ENCODE data around the gene IL9. TPM values are rescaled to one million over a fixed set of nuclear protein-coding genes. Genes with fewer than 3 reads are reported as not detected.

The IL9 gene
- polyA plus RNA-seq, 3 donors = not detected

- DNase-seq (ENCODE audit: extremely low read depth in 1 of 11, low read depth in 9 of 11, low spot score in 4 of 11) = no peak
Observed at GRCh38 chr5:135898651-135899050, 3.0 kb upstream of the IL9 start.

GRCh38 chr5:135894789-135895188, 852 bp downstream of the IL9 start:
- DNase-seq (ENCODE audit: extremely low read depth in 1 of 11, low read depth in 9 of 11, low spot score in 4 of 11) = no peak

GRCh38 chr5:135894276-135894675, 1.4 kb downstream of the IL9 start:
- DNase-seq (ENCODE audit: extremely low read depth in 1 of 11, low read depth in 9 of 11, low spot score in 4 of 11) = no peak

GRCh38 chr5:135891791-135892190, 3.9 kb downstream of the IL9 start:
- peak in 1 of 11 donors; percentile 46 for DNase-seq (ENCODE audit: extremely low read depth in 1 of 11, low read depth in 9 of 11, low spot score in 4 of 11)

- no peak for DNase-seq (ENCODE audit: extremely low read depth in 1 of 11, low read depth in 9 of 11, low spot score in 4 of 11)
Observed at GRCh38 chr5:135891268-135891667, 4.4 kb downstream of the IL9 start.

- no peak for DNase-seq (ENCODE audit: extremely low read depth in 1 of 11, low read depth in 9 of 11, low spot score in 4 of 11)
Observed at GRCh38 chr5:135890867-135891266, 4.8 kb downstream of the IL9 start.

GRCh38 chr5:135890296-135890695, 5.3 kb downstream of the IL9 start:
- DNase-seq (ENCODE audit: extremely low read depth in 1 of 11, low read depth in 9 of 11, low spot score in 4 of 11) = no peak

- DNase-seq (ENCODE audit: extremely low read depth in 1 of 11, low read depth in 9 of 11, low spot score in 4 of 11) = no peak
Observed at GRCh38 chr5:135887881-135888614, 7.6 kb downstream of the IL9 start.

- peak; percentile 44 to 70 (median 60) for DNase-seq (ENCODE audit: extremely low read depth in 1 of 11, low read depth in 9 of 11, low spot score in 4 of 11)
Observed at GRCh38 chr5:135887447-135887864, 8.2 kb downstream of the IL9 start.

GRCh38 chr5:135886136-135886535, 9.5 kb downstream of the IL9 start:
- DNase-seq (ENCODE audit: extremely low read depth in 1 of 11, low read depth in 9 of 11, low spot score in 4 of 11) = no peak

GRCh38 chr5:135885031-135885430, 10.6 kb downstream of the IL9 start:
- DNase-seq (ENCODE audit: extremely low read depth in 1 of 11, low read depth in 9 of 11, low spot score in 4 of 11) = no peak

GRCh38 chr5:135883441-135883840, 12.2 kb downstream of the IL9 start:
- no peak for DNase-seq (ENCODE audit: extremely low read depth in 1 of 11, low read depth in 9 of 11, low spot score in 4 of 11)

- no peak for DNase-seq (ENCODE audit: extremely low read depth in 1 of 11, low read depth in 9 of 11, low spot score in 4 of 11)
Observed at GRCh38 chr5:135883026-135883425, 12.6 kb downstream of the IL9 start.

GRCh38 chr5:135881819-135882218, 13.8 kb downstream of the IL9 start:
- no peak for DNase-seq (ENCODE audit: extremely low read depth in 1 of 11, low read depth in 9 of 11, low spot score in 4 of 11)

GRCh38 chr5:135881244-135881643, 14.4 kb downstream of the IL9 start:
- DNase-seq (ENCODE audit: extremely low read depth in 1 of 11, low read depth in 9 of 11, low spot score in 4 of 11) = no peak

GRCh38 chr5:135880801-135881200, 14.8 kb downstream of the IL9 start:
- DNase-seq (ENCODE audit: extremely low read depth in 1 of 11, low read depth in 9 of 11, low spot score in 4 of 11) = no peak

GRCh38 chr5:135880278-135880677, 15.4 kb downstream of the IL9 start:
- DNase-seq (ENCODE audit: extremely low read depth in 1 of 11, low read depth in 9 of 11, low spot score in 4 of 11) = no peak

- DNase-seq (ENCODE audit: extremely low read depth in 1 of 11, low read depth in 9 of 11, low spot score in 4 of 11) = no peak
Observed at GRCh38 chr5:135879591-135879990, 16.1 kb downstream of the IL9 start.

- DNase-seq (ENCODE audit: extremely low read depth in 1 of 11, low read depth in 9 of 11, low spot score in 4 of 11) = no peak
Observed at GRCh38 chr5:135878156-135878620, 17.5 kb downstream of the IL9 start.

- DNase-seq (ENCODE audit: extremely low read depth in 1 of 11, low read depth in 9 of 11, low spot score in 4 of 11) = no peak
Observed at GRCh38 chr5:135877570-135878155, 18.0 kb downstream of the IL9 start.

GRCh38 chr5:135876146-135876545, 19.5 kb downstream of the IL9 start:
- DNase-seq (ENCODE audit: extremely low read depth in 1 of 11, low read depth in 9 of 11, low spot score in 4 of 11) = no peak
